HG02763 (cell line): Measurements from ENCODE around the gene KAT8.

ENCODE experiments used
- ATAC-seq: cut with Tn5 transposase; IDR thresholded peaks from one replicate; pipeline ENCODE4 v1.9.1; 2021; ENCODE audit warnings: mild to moderate bottlenecking, moderate library complexity; ENCODE audit not compliant: unreplicated experiment

The KAT8 gene

GRCh38 chr16:31106509-31107464 lies 10.7 kb upstream of the KAT8 start:
- ATAC-seq, result no peak

- ATAC-seq, result peak; percentile 49
These were observed 10.0 kb upstream of the KAT8 start for GRCh38 chr16:31107465-31107867.

- peak; percentile 71 for ATAC-seq
These were observed 9.2 kb upstream of the KAT8 start, which contains the start of gene BCKDK for GRCh38 chr16:31108035-31108793. TSS of gene BCKDK (plus strand) at chr16:31108386. CDS start at chr16:31109224, 838 bp downstream.

GRCh38 chr16:31108794-31109558 lies 8.5 kb upstream of the KAT8 start:
- ATAC-seq, result no peak

- ATAC-seq, result no peak
These were observed 7.8 kb upstream of the KAT8 start for GRCh38 chr16:31109622-31110021.

- ATAC-seq, result no peak
These were observed 7.1 kb upstream of the KAT8 start for GRCh38 chr16:31110106-31111034.

- no peak for ATAC-seq
These were observed 5.5 kb upstream of the KAT8 start for GRCh38 chr16:31111881-31112466.

- ATAC-seq, result no peak
These were observed 4.8 kb upstream of the KAT8 start for GRCh38 chr16:31112711-31113110.

- no peak for ATAC-seq
These were observed 4.0 kb upstream of the KAT8 start for GRCh38 chr16:31113121-31114120.

GRCh38 chr16:31114468-31114867 lies 3.0 kb upstream of the KAT8 start:
- ATAC-seq, result no peak

- no peak for ATAC-seq
These were observed 1.0 kb downstream of the KAT8 start for GRCh38 chr16:31118223-31119155.

GRCh38 chr16:31120129-31120528 lies 2.7 kb downstream of the KAT8 start:
- ATAC-seq, result no peak

- no peak for ATAC-seq
These were observed 8.4 kb downstream of the KAT8 start for GRCh38 chr16:31125844-31126243.

GRCh38 chr16:31127182-31127581 lies 9.7 kb downstream of the KAT8 start:
- ATAC-seq, result no peak

GRCh38 chr16:31128711-31129567 lies 11.5 kb downstream of the KAT8 start:
- ATAC-seq, result no peak

- no peak for ATAC-seq
These were observed 12.3 kb downstream of the KAT8 start for GRCh38 chr16:31129568-31130335.
